GM12874 (cell line): ENCODE measurements around the gene AQP5.

Experiments used
- CTCF ChIP-seq: IDR thresholded peaks from 2 replicates; pipeline ENCODE4 v1.5.1; 2011; ENCODE audit warnings: low read depth, mild to moderate bottlenecking, control low read depth, low read length, moderate library complexity; ENCODE audit not compliant: insufficient read depth

Gene AQP5

GRCh38 chr12:49934505-49934904, 27.2 kb upstream of the AQP5 start:
- no peak for TF ChIP-seq CTCF

- TF ChIP-seq CTCF, result no peak
These were observed 24.7 kb upstream of the AQP5 start for GRCh38 chr12:49936925-49937324.

GRCh38 chr12:49937639-49938300, 23.9 kb upstream of the AQP5 start:
- TF ChIP-seq CTCF, result no peak

GRCh38 chr12:49939307-49939706, 22.4 kb upstream of the AQP5 start:
- no peak for TF ChIP-seq CTCF

- no peak for TF ChIP-seq CTCF
These were observed 22.0 kb upstream of the AQP5 start for GRCh38 chr12:49939707-49940106.

GRCh38 chr12:49941556-49942511, 19.8 kb upstream of the AQP5 start:
- no peak for TF ChIP-seq CTCF

- TF ChIP-seq CTCF, result no peak
These were observed 19.2 kb upstream of the AQP5 start for GRCh38 chr12:49942512-49942893.
